Lung (tissue), 12 donors: ENCODE measurements around the gene SYNE4. TPM values are rescaled to one million over a fixed set of nuclear protein-coding genes. Genes with fewer than 3 reads are reported as not detected.
"Not testable (repeated sequence)": the region's sequence is repeated elsewhere in the genome, so short reads cannot be mapped to it uniquely, and the experiment has no call there.

Experiments
- ATAC-seq: fragments of 200-7000 bp; cut with Tn5 transposase; one replicate; pipeline ENCODE4 v1.9.1; 2020; ENCODE audit warnings: moderate number of reproducible peaks; ENCODE audit not compliant: insufficient read depth, low FRiP score
- DNase-seq, 3 donors: peaks; one replicate each; pipeline ENCODE4 v3.0.0-alpha.2; 2013 to 2017
- H3K27ac ChIP-seq, 2 donors: one replicate each; pipeline ENCODE4 v1.5.1; 2013; ENCODE audit warnings: mild to moderate bottlenecking in 2 of 2, moderate library complexity in 2 of 2, control low read depth in 1 of 2, inconsistent platforms in 1 of 2, low read depth in 1 of 2, low read length in 1 of 2
- H3K27me3 ChIP-seq, 3 donors: one replicate each; pipeline ENCODE4 v1.5.1; 2013; ENCODE audit warnings: low read length in 2 of 3; ENCODE audit not compliant: control insufficient read depth in 3 of 3, insufficient read depth in 3 of 3
- H3K36me3 ChIP-seq, 4 donors: one replicate each; pipeline ENCODE4 v1.5.1; 2013; ENCODE audit warnings: low read length in 4 of 4, mild to moderate bottlenecking in 1 of 4, moderate library complexity in 1 of 4; ENCODE audit not compliant: control insufficient read depth in 4 of 4, insufficient read depth in 4 of 4
- H3K4me1 ChIP-seq, 5 donors: one replicate each; pipeline ENCODE4 v1.5.1; 2013; ENCODE audit warnings: low read length in 5 of 5, mild to moderate bottlenecking in 2 of 5, moderate library complexity in 1 of 5; ENCODE audit not compliant: control insufficient read depth in 5 of 5, insufficient read depth in 5 of 5
- H3K4me3 ChIP-seq: one replicate; pipeline ENCODE4 v1.5.1; 2013; ENCODE audit warnings: mild to moderate bottlenecking, control low read depth, moderate library complexity
- H3K9ac ChIP-seq, 2 donors: one replicate each; pipeline ENCODE4 v1.5.1; 2013; ENCODE audit warnings: low read length in 2 of 2, control low read depth in 1 of 2; ENCODE audit not compliant: insufficient read depth in 1 of 2
- H3K9me3 ChIP-seq, 4 donors: one replicate each; pipeline ENCODE4 v1.5.1; 2013; ENCODE audit warnings: low read length in 3 of 4, mild to moderate bottlenecking in 1 of 4, moderate library complexity in 1 of 4; ENCODE audit not compliant: control insufficient read depth in 4 of 4, insufficient read depth in 3 of 4
- CTCF ChIP-seq: IDR thresholded peaks from 2 replicates; pipeline ENCODE4 v1.5.1; 2012; ENCODE audit warnings: mild to moderate bottlenecking; ENCODE audit errors: control extremely low read depth, extremely low read depth
- WGBS, 2 donors: extraction: QIAGEN DNeasy Blood & Tissue Kit; methylation state at CpG; one replicate each; pipeline ENCODE4 v1.1.7; 2013; 5-methylcytosine and 5-hydroxymethylcytosine counted together
- polyA plus RNA-seq, 2 donors: library from polyadenylated mRNA; stranded (reverse); fragments of 200-250 nt; gene quantifications; one replicate each; pipeline ENCODE4 v1.2.1, GENCODE V29; 2013
- total RNA-seq, 2 donors: library from RNA; depleted of rRNA in 1 of 2; stranded (reverse); fragments of >200 nt in 1 of 2; gene quantifications; one replicate each; pipeline ENCODE4 v1.2.1, GENCODE V29; 2014 to 2021
- donor health status: control.
- donor health status: control.
- donor health status: Bipolar disorder and iron deficiency.
- donor health status: healthy.
- donor health status: DM: yes; HTN: yes; CAD: no.

The SYNE4 gene
- total and polyA plus RNA-seq, 4 donors, result 8.0 to 19.2 (median 11.6) TPM

- no peak overlapping the region for H3K4me3 ChIP-seq
- H3K36me3 ChIP-seq, result no peaks in the 10 kb centered on the region
- WGBS, 2 donors, result 29 to 37% methylated on average over 20 of the region's 20 CpGs
- H3K27me3 ChIP-seq, result peaks cover 0 to 31% (median 16%) of the 10 kb centered on the region in 3 donors
- H3K9ac ChIP-seq, result no peak overlapping the region
- H3K27ac ChIP-seq, result no peak overlapping the region
- TF ChIP-seq CTCF, result no peak
- ATAC-seq (no peak), DNase-seq (no peak)
- peaks cover 0 to 5% (median 0%) of the 10 kb centered on the region in 5 donors for H3K4me1 ChIP-seq
- H3K9me3 ChIP-seq, result peaks cover 0 to 2% (median 0%) of the 10 kb centered on the region in 4 donors
These were observed 48.7 kb downstream of the SYNE4 start for GRCh38 chr19:35959968-35960320.

GRCh38 chr19:35959040-35959967 is 49.3 kb downstream of the SYNE4 start:
- H3K4me3 ChIP-seq, result no peak overlapping the region
- H3K9ac ChIP-seq, result no peak overlapping the region
- H3K9me3 ChIP-seq, result peaks cover 0 to 2% (median 0%) of the 10 kb centered on the region in 4 donors
- ATAC-seq, result peak; percentile 75
- no peak for TF ChIP-seq CTCF
- no peak for DNase-seq
- H3K36me3 ChIP-seq, result no peaks in the 10 kb centered on the region
- peaks cover 0 to 31% (median 16%) of the 10 kb centered on the region in 3 donors for H3K27me3 ChIP-seq
- peaks cover 0 to 5% (median 0%) of the 10 kb centered on the region in 5 donors for H3K4me1 ChIP-seq
- no peak overlapping the region for H3K27ac ChIP-seq
- WGBS, 2 donors, result 11 to 14% methylated on average over 81 to 97 of the region's 97 CpGs

- WGBS, 2 donors, result 33 to 36% methylated on average over 15 of the region's 15 CpGs
- TF ChIP-seq CTCF, result no peak
- ATAC-seq (no peak), DNase-seq (no peak)
- H3K4me1 ChIP-seq, result peaks cover 0 to 5% (median 0%) of the 10 kb centered on the region in 5 donors
- no peak overlapping the region for H3K27ac ChIP-seq
- H3K27me3 ChIP-seq, result peaks cover 0 to 31% (median 16%) of the 10 kb centered on the region in 3 donors
- no peak overlapping the region for H3K4me3 ChIP-seq
- no peak overlapping the region for H3K9ac ChIP-seq
- H3K9me3 ChIP-seq, result peaks cover 0 to 2% (median 0%) of the 10 kb centered on the region in 4 donors
- H3K36me3 ChIP-seq, result no peaks in the 10 kb centered on the region
These were observed 50.0 kb downstream of the SYNE4 start for GRCh38 chr19:35958660-35959039.

GRCh38 chr19:35957411-35957810 is 51.2 kb downstream of the SYNE4 start:
- H3K9me3 ChIP-seq, ATAC-seq: not testable (repeated sequence)
- peaks cover 0 to 31% (median 16%) of the 10 kb centered on the region in 3 donors for H3K27me3 ChIP-seq

More at GRCh38 chr19:35957411-35957810, 51.2 kb downstream of the SYNE4 start:
- H3K27ac ChIP-seq, H3K36me3 ChIP-seq, H3K4me1 ChIP-seq, DNase-seq, H3K4me3 ChIP-seq, H3K9ac ChIP-seq: not testable (repeated sequence)
- 84 to 93% methylated on average over 8 of the region's 8 CpGs for WGBS, 2 donors
